MM.1S (cell line): ENCODE data around the gene PDCD5.

ENCODE experiments used
- CTCF ChIP-seq: fragments of 300-600 bp; sonication (generic); IDR thresholded peaks from 2 replicates; pipeline ENCODE4 v1.5.1; 2016; ENCODE audit warnings: antibody characterized with exemption, low read length, mixed read lengths
- EZH2 ChIP-seq: fragments of 300-600 bp; sonication (generic); optimal IDR thresholded peaks from 2 replicates; pipeline ENCODE3; 2017; ENCODE audit warnings: low read depth, mild to moderate bottlenecking, antibody characterized with exemption, low read length, mixed read lengths

GRCh38 chr19:32581705-32582179 is 752 bp downstream of the PDCD5 start:
- no peak for TF ChIP-seq EZH2
- TF ChIP-seq CTCF: no peak
